ENCODE measurements around the gene NWD2. TPM values are rescaled to one million over a fixed set of nuclear protein-coding genes. Genes with fewer than 3 reads are reported as not detected.
"Not testable (repeated sequence)": the region's sequence is repeated elsewhere in the genome, so short reads cannot be mapped to it uniquely, and the experiment has no call there.

NWD2 gene
- total RNA-seq: under 1 TPM; 0.28 to 0.71 (median 0.37) TPM
- 1 to 10 TPM in 1 of 3 donors, under 1 TPM in 2; under 0.01 to 2.3 (median 0.35) TPM for polyA plus RNA-seq

DNA sequence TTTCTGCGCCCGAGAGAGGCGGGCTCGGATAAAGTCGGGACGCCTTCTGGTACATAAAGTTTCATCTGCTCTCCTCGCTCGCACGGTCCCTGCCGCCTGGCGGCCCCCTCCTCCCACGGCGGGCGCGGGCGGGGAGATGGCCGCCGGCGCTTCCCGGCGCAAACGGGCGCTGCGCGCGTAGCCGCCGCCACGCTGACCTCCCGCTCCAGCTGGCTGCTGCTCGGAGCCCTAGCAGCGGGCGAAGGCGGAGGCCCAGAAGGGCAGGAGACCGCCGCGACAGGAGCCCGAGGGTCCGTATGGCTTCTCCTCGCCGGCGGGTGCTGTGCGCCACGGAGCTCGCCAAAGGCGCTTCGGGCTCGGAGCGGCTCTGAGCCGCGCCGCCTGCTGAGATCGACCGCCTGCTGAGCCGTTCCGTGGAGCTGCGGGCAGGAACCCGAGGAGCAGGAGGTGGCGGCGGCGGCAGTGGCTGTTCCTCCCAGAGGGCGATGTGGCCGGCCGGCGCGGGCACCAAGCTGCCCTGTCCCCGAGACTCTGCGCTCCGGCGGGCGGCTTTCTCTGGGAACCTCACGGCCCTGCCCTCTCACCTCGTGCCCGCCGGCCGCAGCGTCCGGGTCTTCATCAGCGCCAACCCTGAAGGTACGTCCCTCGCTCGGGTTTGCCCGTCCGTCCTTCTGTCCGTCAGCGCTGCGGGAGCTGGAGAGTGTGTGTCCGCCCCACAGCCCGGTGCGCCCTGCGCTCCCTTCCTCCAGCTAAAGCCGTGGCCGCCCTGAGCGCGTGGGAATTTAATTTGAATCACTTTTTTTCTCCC lies at the start of gene NWD2:
TSS of gene NWD2 (plus strand) at position 161 of the 808 bp plus-strand sequence. CDS start at position 486, 325 bp downstream.
- no peak for TF ChIP-seq POLR2A (IDR thresholded peaks at IDR 0.05)
- TF ChIP-seq POLR2AphosphoS5 (IDR thresholded peaks at IDR 0.05): no peak
- no peak for TF ChIP-seq EP300 (IDR thresholded peaks at IDR 0.05)
- no peak for TF ChIP-seq CTCF (IDR thresholded peaks at IDR 0.05)
- Histone ChIP-seq H3K4me3 (peak within 1 kb of the TSS in 3 of 4 donors; percentile 20 to 37 (median 34)), H3K36me3 (no peaks in the 10 kb centered on the region), H3K27me3 (peaks cover 14 to 46% (median 28%) of the 10 kb centered on the region in 3 donors), H3K9me3 (no peaks in the 10 kb centered on the region), H3K4me1 (peaks cover 0 to 16% (median 10%) of the 10 kb centered on the region in 4 donors), H3K27ac (peak within 1 kb of the TSS in 1 of 4 donors; percentile 21)
- no peak for DNase-seq
- 2% methylated on average over 95 of the region's 95 CpGs for WGBS, 2 donors
- intact Hi-C loops (cut with DNase I): no loop called here

- no peak overlapping the region for H3K4me3 ChIP-seq
- DNase-seq: no peak
- H3K27ac ChIP-seq: no peak overlapping the region
- no peaks in the 10 kb centered on the region for H3K27me3 ChIP-seq
- no peak for TF ChIP-seq EP300 (IDR thresholded peaks at IDR 0.05)
- no peak for TF ChIP-seq POLR2AphosphoS5 (IDR thresholded peaks at IDR 0.05)
- TF ChIP-seq POLR2A (IDR thresholded peaks at IDR 0.05): no peak
- no peak for TF ChIP-seq CTCF (IDR thresholded peaks at IDR 0.05)
- peaks cover 0 to 6% (median 0%) of the 10 kb centered on the region in 4 donors for H3K4me1 ChIP-seq
- no peaks in the 10 kb centered on the region for H3K36me3 ChIP-seq
- 14 to 60% methylated on average over 3 of the region's 3 CpGs for WGBS, 2 donors
- no peaks in the 10 kb centered on the region for H3K9me3 ChIP-seq
- intact Hi-C loops (cut with DNase I): no loop called here
Measured at GRCh38 chr4:37197899-37198298, 46.6 kb upstream of the NWD2 start.

DNA sequence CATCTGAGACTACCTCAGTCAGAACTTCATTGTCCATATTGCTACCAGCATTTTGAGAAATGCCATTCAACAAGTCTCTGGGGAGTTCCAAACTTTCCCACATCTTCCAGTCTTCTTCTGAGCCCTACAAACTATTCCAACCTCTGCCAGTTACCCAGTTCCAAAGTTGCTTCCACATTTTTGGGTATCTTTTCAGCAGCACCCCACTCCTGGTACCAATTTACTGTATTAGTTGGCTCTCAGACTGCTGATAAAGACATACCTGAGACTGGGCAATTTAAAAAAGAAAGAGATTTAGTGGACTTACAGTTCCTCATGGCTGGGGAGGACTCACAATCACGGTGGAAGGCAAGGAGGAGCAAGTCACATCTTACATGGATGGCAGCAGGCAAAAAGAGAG lies 39.8 kb upstream of the NWD2 start:
- H3K36me3 ChIP-seq; intact Hi-C loops (cut with DNase I); H3K27me3 ChIP-seq; H3K27ac ChIP-seq; H3K4me3 ChIP-seq; DNase-seq; H3K4me1 ChIP-seq; H3K9me3 ChIP-seq: not testable (repeated sequence)
- WGBS, 2 donors: 95 to 96% methylated on average over 1 of the region's 1 CpG

GRCh38 chr4:37216209-37216608 lies 28.3 kb upstream of the NWD2 start:
- Histone ChIP-seq H3K4me3 (no peak overlapping the region), H3K36me3 (no peaks in the 10 kb centered on the region), H3K9me3 (no peaks in the 10 kb centered on the region), H3K4me1 (peaks cover 0 to 15% (median 10%) of the 10 kb centered on the region in 4 donors), H3K27me3 (no peaks in the 10 kb centered on the region), H3K27ac (no peak overlapping the region)
- no peak for TF ChIP-seq POLR2A (IDR thresholded peaks at IDR 0.05)
- no peak for TF ChIP-seq EP300 (IDR thresholded peaks at IDR 0.05)
- no peak for TF ChIP-seq CTCF (IDR thresholded peaks at IDR 0.05)
- no peak for TF ChIP-seq POLR2AphosphoS5 (IDR thresholded peaks at IDR 0.05)
- DNase-seq: no peak
- intact Hi-C loops (cut with DNase I): no loop called here
- 60 to 88% methylated on average over 2 of the region's 2 CpGs for WGBS, 2 donors

- H3K27ac ChIP-seq: no peak overlapping the region
- intact Hi-C loops (cut with DNase I): no loop called here
- no peaks in the 10 kb centered on the region for H3K27me3 ChIP-seq
- 34 to 51% methylated on average over 3 of the region's 3 CpGs for WGBS, 2 donors
- no peak overlapping the region for H3K4me3 ChIP-seq
- TF ChIP-seq CTCF (IDR thresholded peaks at IDR 0.05) (no peak), POLR2AphosphoS5 (IDR thresholded peaks at IDR 0.05) (no peak), POLR2A (IDR thresholded peaks at IDR 0.05) (no peak), EP300 (IDR thresholded peaks at IDR 0.05) (no peak)
- H3K36me3 ChIP-seq: no peaks in the 10 kb centered on the region
- peaks cover 0 to 15% (median 10%) of the 10 kb centered on the region in 4 donors for H3K4me1 ChIP-seq
- H3K9me3 ChIP-seq: no peaks in the 10 kb centered on the region
- DNase-seq: no peak
Measured at GRCh38 chr4:37219242-37219641, 25.3 kb upstream of the NWD2 start.
